ENCODE data around the gene TCTN3. TPM values are rescaled to one million over a fixed set of nuclear protein-coding genes. Genes with fewer than 3 reads are reported as not detected.
"Not testable (repeated sequence)": the region's sequence is repeated elsewhere in the genome, so short reads cannot be mapped to it uniquely, and the experiment has no call there.

The TCTN3 gene
- polyA plus RNA-seq, 1 of the 3 experiments (the other 2 are of a cell fraction) = 39.5 TPM

- Histone ChIP-seq H3K9ac (no peak overlapping the region), H3K4me2 (no peak overlapping the region), H3K27ac (ENCODE audit: low read depth in 2 of 2, low read length in 1 of 2) (no peak overlapping the region), H3F3A (replicated peaks; ENCODE audit: insufficient read depth) (no peaks in the 10 kb centered on the region), H3K27me3 (ENCODE audit: insufficient read depth) (no peaks in the 10 kb centered on the region), H2AFZ (ENCODE audit: low read depth) (no peak overlapping the region), H3K36me3 (replicated peaks in 1 of 2; ENCODE audit: control insufficient read depth in 1 of 2, insufficient read depth in 2 of 2, low read length in 1 of 2) (no peaks in the 10 kb centered on the region), H3K4me1 (ENCODE audit: control insufficient read depth in 1 of 2, insufficient read depth in 2 of 2, low read depth in 1 of 2, low read length in 1 of 2) (no peaks in the 10 kb centered on the region; a peak in 1 of 4 replicates), H3K4me3 (ENCODE audit: low read depth in 2 of 2, low read length in 1 of 2) (no peak overlapping the region), H3K9me3 (no peaks in the 10 kb centered on the region), H4K20me1 (ENCODE audit: insufficient read depth) (no peaks in the 10 kb centered on the region), H3K9me2 (no peaks in the 10 kb centered on the region), H3K79me2 (ENCODE audit: insufficient read depth) (no peaks in the 10 kb centered on the region)
- no peak for DNase-seq
- ChIA-PET CTCF (interaction anchor here (1.2 kb wide), 1 partner anchor 12 kb away, joined by 3 read pairs; no protein-coding TSS in a partner anchor), POLR2A (no interaction called here)
- 28% methylated on average over 3 of the region's 3 CpGs for WGBS (ENCODE audit: low lambda C conversion rate)
- no peak for TF ChIP-seq REST (IDR thresholded peaks at IDR 0.05; ENCODE audit: low read depth, low read length)
- no peak for TF ChIP-seq SMC3 (IDR thresholded peaks at IDR 0.05; ENCODE audit: low read depth, low read length)
- TF ChIP-seq TAF1 (IDR thresholded peaks at IDR 0.05; ENCODE audit: borderline replicate concordance, low read depth, low read length) = no peak
- TF ChIP-seq CTCF (IDR thresholded peaks at IDR 0.05) = no peak
- TF ChIP-seq ZBTB33 (IDR thresholded peaks at IDR 0.05; ENCODE audit: borderline replicate concordance, low read depth) = no peak
- TF ChIP-seq GABPA (IDR thresholded peaks at IDR 0.05; ENCODE audit: low read depth) = no peak
- no peak for TF ChIP-seq MAX (IDR thresholded peaks at IDR 0.05; ENCODE audit: low read depth)
Measured at GRCh38 chr10:95739056-95739455, 45.3 kb upstream of the TCTN3 start.

- H3K9ac ChIP-seq; CTCF ChIA-PET; H3K4me2 ChIP-seq; H3K9me2 ChIP-seq; H3K27me3 ChIP-seq (ENCODE audit: insufficient read depth); H3K27ac ChIP-seq (ENCODE audit: low read depth in 2 of 2, low read length in 1 of 2); H4K20me1 ChIP-seq (ENCODE audit: insufficient read depth); H3K36me3 ChIP-seq (replicated peaks in 1 of 2; ENCODE audit: control insufficient read depth in 1 of 2, insufficient read depth in 2 of 2, low read length in 1 of 2); H3K79me2 ChIP-seq (ENCODE audit: insufficient read depth); H3K4me1 ChIP-seq (ENCODE audit: control insufficient read depth in 1 of 2, insufficient read depth in 2 of 2, low read depth in 1 of 2, low read length in 1 of 2); H2AFZ ChIP-seq (ENCODE audit: low read depth); H3K4me3 ChIP-seq (ENCODE audit: low read depth in 2 of 2, low read length in 1 of 2); H3K9me3 ChIP-seq; H3F3A ChIP-seq (replicated peaks; ENCODE audit: insufficient read depth); DNase-seq; POLR2A ChIA-PET: not testable (repeated sequence)
- WGBS (ENCODE audit: low lambda C conversion rate) = 22% methylated on average over 6 of the region's 6 CpGs
Measured at GRCh38 chr10:95732907-95733306, 39.2 kb upstream of the TCTN3 start.
